NCI-H1092 treated with DMSO at 0.1 percent for 48 hours (cell line): ENCODE results near the gene BORCS5.
A peak's percentile ranks its signal among the peaks of the same experiment; 100 is the strongest.
"Not testable (repeated sequence)": the region's sequence is repeated elsewhere in the genome, so short reads cannot be mapped to it uniquely, and the experiment has no call there.

Experiments used
- DNase-seq: peaks from one replicate; lab custom pipeline; 2025; lab: John Stamatoyannopoulos, UW

BORCS5 gene

GRCh38 chr12:12396694-12397093 is 39.8 kb downstream of the BORCS5 start:
- DNase-seq, result no peak

GRCh38 chr12:12397184-12397583 is 40.3 kb downstream of the BORCS5 start:
- DNase-seq, result no peak

GRCh38 chr12:12398026-12398859 is 41.4 kb downstream of the BORCS5 start:
- no peak for DNase-seq

DNA sequence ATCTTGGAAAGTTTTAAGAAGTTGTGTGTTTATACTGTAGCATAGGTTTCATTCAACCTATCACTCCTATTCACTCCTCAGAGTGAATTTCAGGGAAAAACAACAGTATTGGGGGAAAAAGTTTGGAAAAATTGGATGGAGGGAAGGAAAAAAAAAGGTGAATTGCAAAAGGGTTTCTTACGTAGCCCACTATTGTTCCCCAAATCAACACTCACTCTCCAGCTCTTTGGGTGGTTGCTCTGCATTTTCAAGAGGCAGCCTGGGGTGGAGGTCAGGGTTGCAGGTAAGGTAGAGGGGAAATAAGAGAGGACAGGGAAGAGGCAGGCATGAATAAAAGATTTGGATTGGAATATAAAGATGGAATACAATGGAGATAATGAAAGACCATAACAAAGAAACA is 42.3 kb downstream of the BORCS5 start:
- DNase-seq, result no peak

DNA sequence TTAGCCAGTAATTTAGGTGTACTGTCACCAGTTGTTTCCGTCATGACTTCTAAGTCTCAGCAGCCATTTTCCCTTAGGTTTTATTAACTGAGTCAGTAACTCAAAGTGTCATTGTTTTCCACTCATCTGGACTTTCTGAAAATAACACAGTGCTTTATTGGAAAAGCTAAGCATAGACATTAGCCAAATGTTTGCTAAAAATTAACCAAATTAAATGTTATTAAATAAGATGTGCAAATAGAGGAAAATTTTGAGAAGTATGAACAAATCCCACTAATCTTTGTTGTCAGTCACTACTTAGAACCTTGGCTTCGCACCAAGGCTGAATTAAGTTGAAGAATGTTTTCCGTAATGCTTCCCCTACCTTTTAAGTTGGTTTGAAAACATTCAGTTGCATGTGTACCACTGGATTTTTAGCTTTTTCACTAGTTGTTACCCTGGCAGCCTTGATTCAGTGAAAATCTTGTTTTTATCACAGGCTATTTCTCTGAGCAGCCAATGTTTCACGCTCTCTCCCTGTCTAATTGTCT is 43.0 kb downstream of the BORCS5 start:
- DNase-seq, result no peak

DNA sequence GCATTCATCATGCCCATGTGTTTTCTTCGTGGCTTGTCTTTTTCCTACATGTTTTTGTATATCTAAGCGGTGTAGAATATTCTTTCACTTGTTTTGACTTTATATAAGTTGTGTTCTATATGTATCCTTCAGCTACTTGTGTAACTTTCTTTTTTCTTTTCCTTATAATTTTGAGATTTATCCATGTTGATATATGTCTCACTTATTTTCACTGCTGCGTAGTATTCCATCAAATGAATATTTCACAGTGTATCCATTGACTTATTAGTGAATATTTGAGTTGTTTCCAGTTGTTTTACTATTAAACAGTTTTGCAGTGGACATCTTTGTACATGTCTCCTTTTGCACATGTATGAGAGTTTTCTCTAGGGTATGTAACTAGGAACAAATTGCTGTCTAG is 43.9 kb downstream of the BORCS5 start:
- no peak for DNase-seq

- no peak for DNase-seq
Observed at GRCh38 chr12:12403264-12404248, 46.7 kb downstream of the BORCS5 start.

DNA sequence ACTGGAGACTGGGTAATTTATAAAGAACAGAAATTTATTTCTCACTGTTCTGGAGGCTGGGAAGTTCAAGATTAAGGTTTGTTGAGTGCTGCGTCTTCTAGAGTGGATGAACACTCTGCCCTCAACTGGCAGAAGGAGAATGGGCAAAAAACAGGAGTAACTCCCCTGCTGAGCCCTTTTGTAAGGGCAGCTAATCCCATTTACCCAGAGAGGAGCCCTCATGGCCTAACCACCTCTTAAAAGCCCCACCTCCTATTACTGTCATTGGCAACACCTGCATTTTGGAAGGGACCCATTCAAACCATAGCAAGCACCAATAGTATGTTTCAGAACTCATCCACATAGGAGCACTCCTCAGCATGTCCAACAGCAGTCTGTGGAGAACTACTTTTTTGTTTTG is 47.4 kb downstream of the BORCS5 start:
- DNase-seq, result no peak

GRCh38 chr12:12405882-12406281 is 49.0 kb downstream of the BORCS5 start:
- peak; percentile 39 for DNase-seq

DNA sequence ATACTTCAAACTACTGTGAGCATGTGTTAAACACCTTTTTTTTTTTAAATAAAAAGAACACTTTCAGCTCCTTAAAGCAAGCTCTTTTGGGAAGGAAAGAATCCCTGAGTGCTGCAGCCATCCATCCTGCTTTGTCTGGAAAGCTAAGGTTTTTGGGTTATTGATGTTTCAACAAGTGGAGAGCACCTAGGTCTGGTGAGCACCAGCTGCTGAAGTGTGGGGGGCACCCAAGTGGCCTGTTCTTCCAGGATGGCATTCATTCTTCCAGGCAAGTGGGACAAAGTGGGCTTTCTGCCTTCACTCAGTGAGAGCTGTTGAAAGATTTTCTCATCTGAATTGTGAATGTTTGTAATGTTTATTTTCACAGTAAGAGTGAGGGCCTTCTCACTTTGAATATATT is 49.9 kb downstream of the BORCS5 start:
- no peak for DNase-seq

DNA sequence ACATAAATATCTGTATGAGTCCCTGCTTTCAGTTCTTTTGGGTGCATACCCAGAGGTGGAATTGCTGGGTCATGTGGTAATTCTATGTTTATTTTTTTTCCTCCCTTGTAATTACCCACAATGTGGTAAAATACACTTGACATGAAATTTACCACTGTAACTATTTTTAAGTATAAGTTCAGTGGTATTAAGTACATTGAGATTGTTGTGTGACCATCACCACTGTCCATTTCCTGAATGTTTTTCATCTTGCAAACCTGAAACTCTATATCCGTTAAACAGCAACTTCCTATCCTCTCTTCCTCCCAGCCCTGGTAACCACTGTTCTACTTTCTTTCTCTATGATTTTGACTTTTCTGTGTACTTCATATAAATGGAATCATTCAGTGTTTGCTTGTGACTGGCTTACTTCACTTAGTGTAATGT is 51.4 kb downstream of the BORCS5 start:
- DNase-seq, result no peak

DNA sequence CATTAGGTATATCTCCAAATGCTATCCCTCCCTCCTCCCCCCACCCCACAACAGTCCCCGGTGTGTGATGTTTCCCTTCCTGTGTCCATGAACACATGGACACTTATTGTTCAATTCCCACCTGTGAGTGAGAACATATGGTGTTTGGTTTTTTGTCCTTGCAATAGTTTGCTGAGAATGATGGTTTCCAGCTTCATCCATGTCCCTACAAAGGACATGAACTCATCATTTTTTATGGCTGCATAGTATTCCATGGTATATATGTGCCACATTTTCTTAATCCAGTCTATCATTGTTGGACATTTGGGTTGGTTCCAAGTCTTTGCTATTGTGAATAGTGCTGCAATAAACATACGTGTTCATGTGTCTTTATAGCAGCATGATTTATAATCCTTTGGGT is 52.5 kb downstream of the BORCS5 start:
- not testable (repeated sequence) for DNase-seq

DNA sequence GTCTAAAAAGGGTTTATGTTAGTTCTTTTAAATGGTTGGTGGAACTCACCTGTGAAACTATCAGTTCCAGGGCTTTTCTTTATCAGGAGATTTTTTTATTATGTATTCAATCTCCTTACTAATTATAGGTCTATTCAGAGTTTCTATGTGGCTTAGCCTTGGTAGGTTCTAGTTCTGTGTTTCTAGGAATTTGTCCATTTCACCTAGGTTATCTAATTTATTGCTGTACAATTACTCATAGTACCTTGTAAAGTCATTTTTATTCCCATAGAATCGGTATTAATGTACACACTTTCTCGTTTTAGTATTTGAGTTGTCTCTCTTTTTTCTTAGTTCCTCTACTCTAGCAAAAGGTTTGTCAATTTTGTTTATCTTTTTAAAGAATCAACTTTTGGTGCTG is 59.0 kb downstream of the BORCS5 start:
- no peak for DNase-seq

DNA sequence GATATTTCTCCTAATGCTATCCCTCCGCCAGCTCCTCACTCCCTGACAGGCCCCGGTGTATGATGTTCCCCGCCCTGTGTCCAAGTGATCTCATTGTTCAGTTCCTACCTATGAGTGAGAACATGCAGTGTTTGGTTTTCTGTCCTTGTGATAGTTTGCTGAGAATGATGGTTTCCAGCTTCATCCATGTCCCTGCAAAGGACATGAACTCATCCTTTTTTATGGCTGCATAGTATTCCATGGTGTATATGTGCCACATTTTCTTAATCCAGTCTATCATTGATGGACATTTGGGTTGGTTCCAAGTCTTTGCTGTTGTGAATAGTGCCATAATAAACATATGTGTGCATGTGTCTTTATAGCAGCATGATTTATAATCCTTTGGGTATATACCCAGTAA is 62.3 kb downstream of the BORCS5 start:
- DNase-seq, result not testable (repeated sequence)

- no peak for DNase-seq
Observed at GRCh38 chr12:12423367-12423766, 66.5 kb downstream of the BORCS5 start.

DNA sequence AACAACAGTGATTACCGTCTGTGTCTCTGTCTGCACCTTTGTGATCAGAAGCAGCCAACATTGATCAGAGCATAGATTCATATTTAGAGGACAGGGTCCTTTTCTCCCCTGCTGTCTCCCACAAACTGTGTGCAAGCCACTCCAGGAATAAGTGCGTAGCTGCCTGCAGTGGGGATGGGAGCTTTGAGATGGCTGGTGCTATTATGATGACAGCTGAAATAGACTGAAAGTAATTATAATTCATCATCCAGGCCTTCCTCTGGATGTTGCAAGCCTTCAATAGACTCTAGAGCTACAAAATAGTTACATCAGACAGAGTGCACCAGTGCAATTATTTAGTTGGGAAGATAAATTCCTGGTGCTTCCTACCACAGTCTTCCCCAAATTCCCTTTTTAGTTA is 68.1 kb downstream of the BORCS5 start:
- no peak for DNase-seq

- DNase-seq, result no peak
Observed at GRCh38 chr12:12425616-12426015, 68.7 kb downstream of the BORCS5 start.

GRCh38 chr12:12427568-12427967 is 70.7 kb downstream of the BORCS5 start:
- no peak for DNase-seq

DNA sequence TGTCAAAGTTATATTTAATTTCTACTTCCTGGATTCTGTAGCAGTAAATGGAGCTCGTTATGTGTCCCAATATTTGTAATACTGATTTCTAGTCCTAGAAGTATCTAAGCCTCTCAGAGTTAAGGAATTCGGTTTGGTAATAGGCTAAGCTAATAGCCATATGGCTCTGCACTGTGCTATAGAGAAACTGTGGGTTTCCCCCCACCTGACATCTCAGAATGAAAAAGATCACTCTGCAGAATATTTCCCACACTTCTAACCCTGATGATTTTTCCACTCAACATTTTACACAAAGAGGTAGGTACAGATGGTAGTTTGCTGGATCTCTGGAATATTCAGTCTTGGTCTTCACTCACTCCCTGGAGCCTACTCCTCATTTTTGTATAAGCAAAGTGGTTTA is 71.2 kb downstream of the BORCS5 start:
- DNase-seq, result no peak

GRCh38 chr12:12428961-12429657 is 72.2 kb downstream of the BORCS5 start:
- no peak for DNase-seq

DNA sequence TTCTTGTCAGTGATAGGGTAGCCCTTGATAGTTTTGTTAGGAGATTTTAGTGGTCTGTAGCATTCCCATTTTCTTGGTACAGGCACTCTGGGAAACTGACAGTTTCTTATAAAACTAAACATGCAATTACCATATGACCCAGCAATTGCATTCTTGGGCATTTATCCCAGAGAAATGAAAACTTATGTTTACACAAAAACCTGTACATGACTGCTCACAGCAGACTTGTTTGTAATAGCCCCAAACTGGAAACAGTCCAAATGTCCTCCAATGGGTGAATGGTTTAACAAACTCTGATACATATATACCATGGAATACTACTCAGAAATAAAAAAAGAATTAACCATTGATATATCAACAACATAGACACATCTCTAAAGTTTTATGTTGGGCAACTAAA is 75.5 kb downstream of the BORCS5 start:
- DNase-seq, result peak; percentile 57

DNA sequence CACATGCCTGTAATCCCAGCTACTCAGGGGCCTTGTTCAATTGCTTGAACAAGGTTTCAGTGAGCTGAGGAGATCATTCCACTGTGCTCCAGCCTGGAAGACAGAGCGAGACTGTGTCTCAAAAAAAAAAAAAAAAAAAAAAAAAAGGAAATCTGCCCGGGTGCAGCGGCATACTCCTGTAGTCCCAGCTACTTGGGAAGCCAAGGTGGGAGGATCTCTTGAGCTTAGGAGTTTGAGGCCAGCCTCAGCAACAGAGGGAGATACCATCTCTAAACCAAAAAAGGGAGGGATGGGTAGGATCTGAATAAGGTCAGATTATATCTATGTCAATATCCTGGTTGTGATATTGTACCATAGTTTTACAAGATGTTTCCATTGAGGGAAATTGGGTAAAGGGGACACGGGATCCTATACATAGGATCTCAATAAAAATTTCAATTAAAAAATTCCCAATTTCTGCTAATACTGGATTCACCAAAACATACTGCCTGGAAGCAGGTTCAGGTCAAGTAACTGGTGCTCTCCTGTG is 76.4 kb downstream of the BORCS5 start:
- no peak for DNase-seq
